Gastrocnemius medialis (tissue), 4 donors: ENCODE data around the gene ABLIM3. TPM values are rescaled to one million over a fixed set of nuclear protein-coding genes. Genes with fewer than 3 reads are reported as not detected.

Source experiments
- ATAC-seq, 2 donors: fragments of 150-250 bp; one replicate each; pipeline ENCODE4 v1.9.1; 2016
- DNase-seq, 2 donors: peaks; one replicate each; pipeline ENCODE4 v3.0.0-alpha.2; 2019
- H3K27ac ChIP-seq, 4 donors: fragments of 200-600 bp; sonication (generic); 1 replicate in 1 of 4; 2 replicates in 3 of 4; pipeline ENCODE4 v1.5.1; 2016 to 2018; ENCODE audit warnings: mild to moderate bottlenecking in 2 of 4, moderate library complexity in 1 of 4
- H3K27me3 ChIP-seq, 3 donors: fragments of 200-600 bp; sonication (generic) in 2 of 3; 1 replicate in 1 of 3; 2 replicates in 2 of 3; pipeline versions ENCODE4 v1.5.1 to v1.6.0; 2016 to 2019; ENCODE audit warnings: mild to moderate bottlenecking in 1 of 3, moderate library complexity in 1 of 3
- H3K36me3 ChIP-seq, 2 donors: fragments of 200-600 bp; sonication (generic) in 1 of 2; one replicate each; pipeline ENCODE4 v1.5.1; 2017 to 2018
- H3K4me1 ChIP-seq, 2 donors: fragments of 200-600 bp; sonication (generic) in 1 of 2; one replicate each; pipeline ENCODE4 v1.5.1; 2016 to 2017; ENCODE audit warnings: mild to moderate bottlenecking in 2 of 2
- H3K4me3 ChIP-seq, 4 donors: fragments of 200-600 bp; sonication (generic) in 3 of 4; 1 replicate in 1 of 4; 2 replicates in 3 of 4; pipeline ENCODE4 v1.5.1; 2016 to 2019; ENCODE audit warnings: mild to moderate bottlenecking in 2 of 4
- H3K9me3 ChIP-seq, 3 donors: fragments of 200-600 bp; sonication (generic) in 2 of 3; 1 replicate in 1 of 3; 2 replicates in 2 of 3; pipeline ENCODE4 v1.5.1; 2016 to 2019
- POLR2A ChIP-seq, 2 donors: fragments of 450-650 bp; IDR thresholded peaks; one replicate each; pipeline ENCODE4 v1.6.1; 2017; ENCODE audit warnings: antibody characterized with exemption in 2 of 2, mild to moderate bottlenecking in 2 of 2, moderate library complexity in 2 of 2
- in situ Hi-C, 4 donors: fragments of 200-750 bp; cut with MboI; loops; one replicate each; pipeline versions ENCODE4 v1.15.0 to v1.8.0; 2017; ENCODE audit warnings: low sequenced_read_pairs in 4 of 4
- intact Hi-C: fragments of 100-400 bp; cut with DNase I; formaldehyde crosslinking; loops from one replicate; pipeline ENCODE4 v1.15.1; 2023; ENCODE audit warnings: low total_unique reads
- total RNA-seq, 4 donors: library from RNA; depleted of rRNA; stranded (reverse); fragments of >200 nt; gene quantifications; one replicate each; pipeline versions ENCODE4 v1.1.0 to v1.2.3, GENCODE V29; 2016
- TF ChIP-seq, protein P1 (sequence below), 5 experiments: fragments of 450-650 bp in 3 of 5; fragments of 200-600 bp in 2 of 5; sonication (generic) in 2 of 5; IDR thresholded peaks in 4 of 5; conservative IDR thresholded peaks in 1 of 5; 1 replicate in 4 of 5; 2 replicates in 1 of 5; pipeline ENCODE4 v1.5.1; 2016 to 2019; ENCODE audit warnings: antibody characterized with exemption in 5 of 5, mild to moderate bottlenecking in 3 of 5, moderate library complexity in 3 of 5

Gene ABLIM3
- total RNA-seq, 4 donors from 2014 or later: 37.5 to 155 (median 67.7) TPM

DNA sequence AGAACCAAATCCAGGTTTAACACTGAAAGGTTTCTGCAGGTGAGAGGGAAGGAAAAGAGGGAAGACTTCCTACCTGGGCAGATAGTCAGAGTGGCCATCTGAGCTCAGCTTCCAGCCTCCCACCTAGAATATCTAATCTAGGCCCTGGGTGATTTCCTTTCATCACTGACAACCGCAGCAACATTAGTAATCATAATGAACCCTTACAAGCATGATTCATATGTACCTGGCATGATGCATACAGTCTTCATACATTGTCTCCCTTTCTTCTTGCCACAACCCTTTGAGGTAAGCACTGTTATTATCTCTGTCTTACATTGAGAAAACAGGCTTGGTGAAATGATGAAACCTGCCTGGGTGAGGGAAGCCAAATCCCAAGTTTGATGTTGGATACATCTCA, 143.9 kb downstream of the ABLIM3 start:
- no peaks in the 10 kb centered on the region for H3K27me3 ChIP-seq
- TF ChIP-seq, protein P1, sequence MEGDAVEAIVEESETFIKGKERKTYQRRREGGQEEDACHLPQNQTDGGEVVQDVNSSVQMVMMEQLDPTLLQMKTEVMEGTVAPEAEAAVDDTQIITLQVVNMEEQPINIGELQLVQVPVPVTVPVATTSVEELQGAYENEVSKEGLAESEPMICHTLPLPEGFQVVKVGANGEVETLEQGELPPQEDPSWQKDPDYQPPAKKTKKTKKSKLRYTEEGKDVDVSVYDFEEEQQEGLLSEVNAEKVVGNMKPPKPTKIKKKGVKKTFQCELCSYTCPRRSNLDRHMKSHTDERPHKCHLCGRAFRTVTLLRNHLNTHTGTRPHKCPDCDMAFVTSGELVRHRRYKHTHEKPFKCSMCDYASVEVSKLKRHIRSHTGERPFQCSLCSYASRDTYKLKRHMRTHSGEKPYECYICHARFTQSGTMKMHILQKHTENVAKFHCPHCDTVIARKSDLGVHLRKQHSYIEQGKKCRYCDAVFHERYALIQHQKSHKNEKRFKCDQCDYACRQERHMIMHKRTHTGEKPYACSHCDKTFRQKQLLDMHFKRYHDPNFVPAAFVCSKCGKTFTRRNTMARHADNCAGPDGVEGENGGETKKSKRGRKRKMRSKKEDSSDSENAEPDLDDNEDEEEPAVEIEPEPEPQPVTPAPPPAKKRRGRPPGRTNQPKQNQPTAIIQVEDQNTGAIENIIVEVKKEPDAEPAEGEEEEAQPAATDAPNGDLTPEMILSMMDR (IDR thresholded peaks at IDR 0.05 in 4 of 5, conservative IDR thresholded peaks at IDR 0.05 in 1 of 5): no peak
- no peak for TF ChIP-seq POLR2A (IDR thresholded peaks at IDR 0.05)
- ATAC-seq: no peak
- H3K4me1 ChIP-seq: peaks cover 61 to 66% of the 10 kb centered on the region in 2 donors
- no peak overlapping the region for H3K4me3 ChIP-seq
- no peaks in the 10 kb centered on the region for H3K36me3 ChIP-seq
- no peaks in the 10 kb centered on the region for H3K9me3 ChIP-seq
- in situ Hi-C loops (no loop called here), intact Hi-C loops (no loop called here)
- peak overlapping the region; percentile 79 to 87 (median 81) for H3K27ac ChIP-seq
- DNase-seq: no peak

DNA sequence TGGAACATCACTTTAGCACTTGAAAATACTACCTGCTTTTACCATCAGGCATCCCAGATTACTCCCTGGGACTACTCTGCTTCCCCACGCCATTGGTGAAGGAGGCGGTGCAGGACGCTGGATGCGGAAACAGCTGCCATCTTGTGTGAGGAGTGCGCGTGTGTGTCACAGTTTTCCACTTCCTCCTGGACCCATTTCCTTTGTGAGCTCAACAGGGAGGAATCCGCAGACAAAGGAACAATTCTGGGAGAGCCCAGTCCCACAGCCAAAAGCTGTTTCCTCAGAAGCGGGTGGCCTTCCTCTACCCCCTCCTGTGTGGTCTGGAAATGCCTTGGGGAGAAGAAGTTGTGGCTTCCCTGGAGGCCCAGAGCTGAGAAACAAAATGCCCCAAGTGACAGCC, 147.1 kb downstream of the ABLIM3 start:
- intact Hi-C loops: no loop called here
- ATAC-seq (peak in 1 of 2 donors; percentile 15), DNase-seq (no peak)
- TF ChIP-seq POLR2A (IDR thresholded peaks at IDR 0.05): no peak
- TF ChIP-seq, protein P1 (IDR thresholded peaks at IDR 0.05 in 4 of 5, conservative IDR thresholded peaks at IDR 0.05 in 1 of 5): no peak
- no peaks in the 10 kb centered on the region for H3K36me3 ChIP-seq
- peak overlapping the region in 1 of 4 donors; percentile 14 for H3K4me3 ChIP-seq
- in situ Hi-C loops: no loop called here
- no peaks in the 10 kb centered on the region for H3K9me3 ChIP-seq
- H3K27me3 ChIP-seq: no peaks in the 10 kb centered on the region
- H3K4me1 ChIP-seq: peaks cover 30 to 45% of the 10 kb centered on the region in 2 donors
- H3K27ac ChIP-seq: peak overlapping the region; percentile 50 to 81 (median 72)

DNA sequence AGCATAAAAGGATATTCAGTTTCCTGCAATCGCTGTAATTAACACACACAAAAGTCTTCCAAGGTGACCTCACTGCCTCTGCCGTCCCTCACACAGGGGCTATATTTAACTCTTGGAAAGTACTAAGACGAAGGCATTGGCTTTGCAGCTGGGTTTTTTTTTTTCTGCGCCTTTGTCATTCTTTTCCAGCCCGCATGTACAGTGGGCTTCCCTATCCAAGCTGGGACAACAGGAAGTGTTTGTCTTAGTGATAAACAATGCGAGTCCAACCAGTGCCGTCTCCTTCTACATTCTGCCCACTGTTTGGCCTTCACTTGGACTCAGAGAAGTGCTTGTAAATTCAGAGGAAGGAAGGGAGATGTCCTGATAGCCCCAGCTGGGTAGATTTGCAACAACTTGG, 148.0 kb downstream of the ABLIM3 start:
- TF ChIP-seq POLR2A (IDR thresholded peaks at IDR 0.05): no peak
- TF ChIP-seq, protein P1 (IDR thresholded peaks at IDR 0.05 in 4 of 5, conservative IDR thresholded peaks at IDR 0.05 in 1 of 5): no peak
- Histone ChIP-seq H3K4me3 (peak overlapping the region in 1 of 4 donors; percentile 14), H3K27me3 (no peaks in the 10 kb centered on the region), H3K9me3 (no peaks in the 10 kb centered on the region), H3K36me3 (no peaks in the 10 kb centered on the region), H3K4me1 (peaks cover 22 to 40% of the 10 kb centered on the region in 2 donors), H3K27ac (peak overlapping the region; percentile 50 to 81 (median 72))
- no peak for DNase-seq
- ATAC-seq: peak; percentile 39 to 49
- in situ Hi-C loops: no loop called here
- intact Hi-C loops: no loop called here

DNA sequence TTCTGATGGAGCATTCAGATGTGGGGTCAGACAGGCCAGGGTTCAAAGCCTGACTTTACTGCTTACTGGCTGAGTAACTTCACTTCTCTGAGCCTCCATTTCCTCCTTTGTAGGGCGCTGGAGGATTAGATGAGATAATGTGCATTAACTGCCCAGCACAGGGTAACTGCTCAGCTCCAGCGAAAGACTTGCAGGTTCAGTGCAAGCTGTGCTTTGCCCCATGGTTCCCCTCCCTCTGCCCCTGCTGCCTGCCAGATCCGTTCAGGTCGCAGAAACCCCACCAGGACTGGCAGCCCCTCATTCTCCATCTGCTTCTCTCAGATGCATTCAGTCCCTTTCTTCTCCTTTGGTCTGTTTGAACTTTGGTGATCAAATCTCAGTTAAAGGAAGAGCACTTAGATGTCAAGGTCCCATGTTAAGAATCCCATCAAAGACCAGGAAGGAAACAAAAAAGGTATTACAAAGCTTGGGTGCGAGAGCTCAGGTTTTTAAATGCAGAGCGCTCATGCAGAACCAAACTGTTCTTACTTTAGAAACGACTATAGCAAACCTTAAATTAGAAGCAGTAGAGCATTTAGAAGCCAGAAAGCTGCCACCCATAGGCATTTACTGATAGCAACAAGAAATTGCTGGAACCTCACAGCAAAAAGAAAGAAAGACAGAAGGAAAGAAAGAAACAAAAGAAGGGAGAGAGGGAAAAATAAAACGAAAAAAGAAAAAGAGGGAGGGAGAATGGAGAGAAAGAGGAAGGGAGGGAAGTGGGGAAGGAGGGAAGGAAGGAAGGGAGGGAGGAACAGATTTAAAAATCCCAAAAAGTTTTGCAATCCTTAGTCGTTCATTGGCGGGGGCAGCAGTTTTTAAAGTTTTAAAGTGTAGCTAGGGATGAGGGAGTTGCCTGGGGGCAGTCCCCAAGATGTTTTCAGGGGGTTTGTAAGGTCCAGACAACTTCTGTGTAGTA, 153.9 kb downstream of the ABLIM3 start:
- Histone ChIP-seq H3K4me1 (peaks cover 16 to 68% of the 10 kb centered on the region in 2 donors), H3K36me3 (peaks cover 0 to 7% of the 10 kb centered on the region in 2 donors), H3K27ac (peak overlapping the region in 2 of 4 donors; percentile 20 to 52), H3K4me3 (no peak overlapping the region), H3K9me3 (no peaks in the 10 kb centered on the region), H3K27me3 (no peaks in the 10 kb centered on the region)
- TF ChIP-seq, protein P1 (IDR thresholded peaks at IDR 0.05 in 4 of 5, conservative IDR thresholded peaks at IDR 0.05 in 1 of 5): no peak
- TF ChIP-seq POLR2A (IDR thresholded peaks at IDR 0.05): no peak
- intact Hi-C loops (no loop called here), in situ Hi-C loops (no loop called here)
- no peak for DNase-seq
- no peak for ATAC-seq
